GM23338 (cell line): Measurements from ENCODE around the gene ADAP1. TPM values are rescaled to one million over a fixed set of nuclear protein-coding genes. Genes with fewer than 3 reads are reported as not detected.

ENCODE experiments used
- ATAC-seq: fragments of 200-7000 bp; cut with Tn5 transposase; 3 replicates; pipeline ENCODE4 v1.9.1; 2020
- DNase-seq: peaks from one replicate; pipeline ENCODE4 v3.0.0-alpha.2; 2015; ENCODE audit warnings: low spot score
- H2AFZ ChIP-seq: fragments of 200-600 bp; sonication (generic); 2 replicates; pipeline ENCODE4 v1.8.0; 2016; ENCODE audit warnings: antibody characterized with exemption, mild to moderate bottlenecking, moderate library complexity
- H3F3A ChIP-seq: fragments of 200-600 bp; sonication (generic); replicated peaks from 2 replicates; pipeline ENCODE4 v1.8.0; 2017; ENCODE audit warnings: antibody characterized with exemption, mixed run types, low read depth
- H3K27ac ChIP-seq: fragments of 200-600 bp; sonication (generic); 2 replicates; pipeline ENCODE4 v1.6.1; 2016; ENCODE audit warnings: low read depth
- H3K27me3 ChIP-seq: fragments of 200-600 bp; sonication (generic); 2 replicates; pipeline ENCODE4 v1.8.0; 2016; ENCODE audit warnings: mild to moderate bottlenecking, mixed run types, moderate library complexity; ENCODE audit not compliant: insufficient read depth
- H3K36me3 ChIP-seq: fragments of 200-600 bp; sonication (generic); 2 replicates; pipeline ENCODE4 v1.8.0; 2016; ENCODE audit warnings: mild to moderate bottlenecking; ENCODE audit not compliant: insufficient read depth
- H3K4me1 ChIP-seq: fragments of 200-600 bp; sonication (generic); 2 replicates; pipeline ENCODE4 v1.8.0; 2016; ENCODE audit warnings: mild to moderate bottlenecking, moderate library complexity; ENCODE audit not compliant: insufficient read depth
- H3K4me2 ChIP-seq: fragments of 200-600 bp; sonication (generic); 2 replicates; pipeline ENCODE4 v1.7.1; 2017; ENCODE audit warnings: mixed run types
- H3K4me3 ChIP-seq: fragments of 200-600 bp; sonication (generic); 2 replicates; pipeline ENCODE4 v1.6.1; 2016; ENCODE audit warnings: mixed run types
- H3K79me2 ChIP-seq: fragments of 200-600 bp; sonication (generic); replicated peaks from 2 replicates; pipeline ENCODE4 v1.8.0; 2017; ENCODE audit warnings: mild to moderate bottlenecking; ENCODE audit not compliant: insufficient read depth
- H3K9me2 ChIP-seq: fragments of 200-600 bp; sonication (generic); 2 replicates; pipeline ENCODE4 v1.8.0; 2017; ENCODE audit not compliant: insufficient read depth
- H4K20me1 ChIP-seq: fragments of 200-600 bp; sonication (generic); replicated peaks from 2 replicates; pipeline ENCODE4 v1.8.0; 2017; ENCODE audit warnings: mild to moderate bottlenecking; ENCODE audit not compliant: insufficient read depth
- H3K27ac Mint-ChIP-seq: 2 replicates; pipeline ENCODE4 v1.8.0; 2020; ENCODE audit warnings: inconsistent platforms, mild to moderate bottlenecking, moderate library complexity, mixed read lengths
- H3K27me3 Mint-ChIP-seq: 3 replicates; pipeline ENCODE4 v1.8.0; 2022; ENCODE audit warnings: low read depth, mild to moderate bottlenecking, moderate library complexity, mixed read lengths, inconsistent platforms; ENCODE audit not compliant: insufficient read depth, poor library complexity
- H3K36me3 Mint-ChIP-seq: 3 replicates; pipeline ENCODE4 v1.8.0; 2021; ENCODE audit warnings: low read depth, mild to moderate bottlenecking, inconsistent platforms, moderate library complexity, mixed read lengths
- H3K4me1 Mint-ChIP-seq: 3 replicates; pipeline ENCODE4 v1.8.0; 2020; ENCODE audit warnings: mild to moderate bottlenecking, inconsistent platforms, mixed read lengths
- H3K4me3 Mint-ChIP-seq: 3 replicates; pipeline ENCODE4 v1.8.0; 2021; ENCODE audit warnings: moderate library complexity, mild to moderate bottlenecking, inconsistent platforms, mixed read lengths
- H3K9me3 Mint-ChIP-seq: 3 replicates; pipeline ENCODE4 v1.8.0; 2020; ENCODE audit warnings: moderate library complexity, mild to moderate bottlenecking, inconsistent platforms, mixed read lengths
- CREB1 ChIP-seq: fragments of 250-450 bp; sonication (Bioruptor Pico); IDR thresholded peaks from 2 replicates; pipeline ENCODE4 v1.5.0; 2020; ENCODE audit warnings: low read depth, mild to moderate bottlenecking, moderate library complexity
- CTCF ChIP-seq, 2 experiments: fragments of 200-600 bp in 1 of 2; sonication (generic) in 1 of 2; conservative IDR thresholded peaks; 2 replicates each; pipeline versions ENCODE4 v1.5.1 to v1.6.1; 2016 to 2017; ENCODE audit warnings: antibody characterized with exemption in 2 of 2, low read depth in 2 of 2, mild to moderate bottlenecking in 2 of 2, moderate library complexity in 1 of 2
- EZH2 ChIP-seq: fragments of 200-600 bp; sonication (generic); IDR thresholded peaks from one replicate; pipeline ENCODE4 v1.8.0; 2017; ENCODE audit warnings: antibody characterized with exemption, mild to moderate bottlenecking, low read depth; ENCODE audit not compliant: unreplicated experiment
- NANOG ChIP-seq: IDR thresholded peaks from 2 replicates; pipeline ENCODE4 v1.6.1; 2016; ENCODE audit warnings: antibody characterized with exemption, borderline replicate concordance
- POLR2AphosphoS5 ChIP-seq: IDR thresholded peaks from 2 replicates; pipeline ENCODE4 v1.6.1; 2016; ENCODE audit warnings: antibody characterized with exemption, low read depth
- REST ChIP-seq: IDR thresholded peaks from one replicate; pipeline ENCODE4 v1.6.1; 2018; ENCODE audit warnings: antibody characterized with exemption; ENCODE audit not compliant: unreplicated experiment
- STAT1 ChIP-seq: IDR thresholded peaks from one replicate; pipeline ENCODE4 v1.6.1; 2016; ENCODE audit warnings: antibody characterized with exemption; ENCODE audit not compliant: unreplicated experiment
- ZNF331 ChIP-seq: fragments of 250-450 bp; sonication (Bioruptor Pico); IDR thresholded peaks from 2 replicates; pipeline ENCODE4 v1.5.0; 2020; ENCODE audit warnings: low read depth, mild to moderate bottlenecking, moderate library complexity
- ZNF462 ChIP-seq: fragments of 250-450 bp; sonication (Bioruptor Pico); IDR thresholded peaks from 2 replicates; pipeline ENCODE4 v1.5.0; 2020; ENCODE audit warnings: mild to moderate bottlenecking, moderate library complexity
- polyA plus RNA-seq: library from polyadenylated mRNA; unstranded; fragments of >200 nt; fragmentation: Nextera tagmentation; extraction: Ambion mirVana; gene quantifications from 2 replicates; pipeline ENCODE4 v1.2.1, GENCODE V29; 2016
- total RNA-seq: library from RNA; depleted of rRNA; stranded (reverse); fragments of >200 nt; shearing (Covaris generic); gene quantifications from 2 replicates; pipeline ENCODE4 v1.2.3, GENCODE V29; 2014

Gene ADAP1
- total and polyA plus RNA-seq, 2 experiments from 2014 or later, result 2.2 to 9.6 TPM

- ATAC-seq (no peak), DNase-seq (no peak)
- Histone ChIP-seq H3K27me3 (no peaks in the 10 kb centered on the region), H3K27ac (no peak overlapping the region), H3K4me1 (no peaks in the 10 kb centered on the region), H4K20me1 (no peaks in the 10 kb centered on the region), H3K4me2 (no peak overlapping the region), H3K4me3 (no peak overlapping the region), H3F3A (0 out of 2 replicates have a peak, but pooled peaks cover 4% of the 10 kb centered on the region), H3K36me3 (0 out of 2 replicates have a peak, but pooled peaks cover 4% of the 10 kb centered on the region), H2AFZ (no peak overlapping the region), H3K9me2 (no peaks in the 10 kb centered on the region), H3K79me2 (no peaks in the 10 kb centered on the region)
- Mint-ChIP-seq H3K27me3 (peaks cover 10% of the 10 kb centered on the region), H3K9me3 (no peaks in the 10 kb centered on the region; the same call in 2 of the 3 replicates), H3K27ac (no peak overlapping the region), H3K4me3 (no peak overlapping the region), H3K36me3 (peaks cover 48% of the 10 kb centered on the region), H3K4me1 (no peaks in the 10 kb centered on the region; the same call in 2 of the 3 replicates)
- no peak for TF ChIP-seq CREB1 (CRISPR knock-in tag)
- no peak for TF ChIP-seq EZH2
- TF ChIP-seq CTCF (conservative IDR thresholded peaks at IDR 0.05; ENCODE audit: low read depth in 2 of 2), result no peak; a peak in 1 of 4 replicates
- TF ChIP-seq REST, result peak; percentile 50
- no peak for TF ChIP-seq POLR2AphosphoS5
- TF ChIP-seq NANOG, result no peak
Observed at GRCh38 chr7:896346-897075, 58.0 kb downstream of the ADAP1 start.

- Mint-ChIP-seq H3K4me3 (no peak overlapping the region), H3K36me3 (peaks cover 58% of the 10 kb centered on the region), H3K4me1 (no peaks in the 10 kb centered on the region), H3K27ac (no peak overlapping the region), H3K9me3 (no peaks in the 10 kb centered on the region; the same call in 2 of the 3 replicates), H3K27me3 (peaks cover 10% of the 10 kb centered on the region)
- Histone ChIP-seq H3K27ac (no peak overlapping the region), H3K4me3 (no peak overlapping the region), H2AFZ (no peak overlapping the region), H3K9me2 (no peaks in the 10 kb centered on the region), H3F3A (0 out of 2 replicates have a peak, but pooled peaks cover 4% of the 10 kb centered on the region), H3K4me2 (no peak overlapping the region), H3K79me2 (no peaks in the 10 kb centered on the region; the same call in 1 of the 2 replicates), H3K4me1 (no peaks in the 10 kb centered on the region), H3K27me3 (no peaks in the 10 kb centered on the region), H4K20me1 (no peaks in the 10 kb centered on the region), H3K36me3 (0 out of 2 replicates have a peak, but pooled peaks cover 6% of the 10 kb centered on the region)
- ATAC-seq, result no peak
- DNase-seq, result no peak
- TF ChIP-seq ZNF462 (no peak), ZNF331 (no peak), STAT1 (no peak)
Observed at GRCh38 chr7:895451-896052, 58.9 kb downstream of the ADAP1 start.
